Endothelial cell of umbilical vein (primary cell): ENCODE results near the gene STRN. TPM values are rescaled to one million over a fixed set of nuclear protein-coding genes. Genes with fewer than 3 reads are reported as not detected.

ENCODE experiments used
- BruUV-seq: library from RNA; stranded (reverse); fragments of 400-500 nt; replicated peaks from 2 replicates; lab custom pipeline; 2021; lab: Mats Ljungman, UMichigan
- CTCF ChIA-PET: fragments of 300-600, 350-600 bp; sonication (Branson Sonifier 250); formaldehyde crosslinking; loops from one replicate; lab custom pipeline; 2021; ENCODE audit warnings: antibody characterized with exemption, inconsistent platforms; lab: Charles Lee
- POLR2A ChIA-PET: fragments of 300-600, 350-600 bp; sonication (Branson Sonifier 250); formaldehyde crosslinking; loops from one replicate; lab custom pipeline; 2021; ENCODE audit warnings: antibody characterized with exemption, inconsistent platforms; lab: Charles Lee
- DNase-seq: peaks from one replicate; pipeline ENCODE4 v3.0.0-alpha.2; 2011; ENCODE audit warnings: low read depth, low spot score
- FAIRE-seq: peaks from 2 replicates; lab custom pipeline; 2011; peaks lifted over from hg19 to GRCh38; lab: Jason Lieb, UNC
- H2AFZ ChIP-seq: 2 replicates; pipeline ENCODE4 v1.6.0; 2012; ENCODE audit warnings: low read depth, low read length, control low read depth, inconsistent platforms
- H3K27ac ChIP-seq: 2 replicates; pipeline ENCODE4 v1.5.1; 2011; ENCODE audit warnings: low read depth, mild to moderate bottlenecking, control low read depth, low read length, moderate library complexity; ENCODE audit not compliant: insufficient read depth
- H3K27me3 ChIP-seq, 2 experiments: 2 replicates each; pipeline versions ENCODE4 v1.6.0 to v1.6.1; 2011; ENCODE audit warnings: low read length in 2 of 2, mixed read lengths in 1 of 2; ENCODE audit not compliant: control insufficient read depth in 2 of 2, insufficient read depth in 2 of 2
- H3K36me3 ChIP-seq, 2 experiments: 2 replicates in 1 of 2; 3 replicates in 1 of 2; pipeline ENCODE4 v1.5.1; 2011; ENCODE audit warnings: low read length in 2 of 2, mild to moderate bottlenecking in 1 of 2, moderate library complexity in 1 of 2; ENCODE audit not compliant: control insufficient read depth in 2 of 2, insufficient read depth in 2 of 2; ENCODE audit errors: extremely low read depth in 1 of 2
- H3K4me1 ChIP-seq: 3 replicates; pipeline ENCODE4 v1.5.1; 2011; ENCODE audit warnings: mild to moderate bottlenecking, low read length; ENCODE audit not compliant: control insufficient read depth, insufficient read depth; ENCODE audit errors: extremely low read depth
- H3K4me2 ChIP-seq: 2 replicates; pipeline ENCODE4 v1.6.1; 2011; ENCODE audit warnings: low read length, control low read depth, mixed read lengths; ENCODE audit not compliant: insufficient read depth
- H3K4me3 ChIP-seq, 3 experiments: fragments of 200-600 bp in 1 of 3; sonication (generic), shearing (Covaris generic) in 1 of 3; replicated peaks in 1 of 3; 2 replicates each; pipeline ENCODE4 v1.5.1; 2011 to 2016; ENCODE audit warnings: control low read depth in 3 of 3, low read length in 3 of 3, mild to moderate bottlenecking in 2 of 3, inconsistent platforms in 1 of 3, low read depth in 1 of 3, moderate library complexity in 1 of 3; ENCODE audit not compliant: insufficient read depth in 1 of 3
- H3K79me2 ChIP-seq: 2 replicates; pipeline ENCODE4 v1.6.0; 2012; ENCODE audit warnings: low read length, inconsistent platforms; ENCODE audit not compliant: control insufficient read depth, insufficient read depth
- H3K9ac ChIP-seq: replicated peaks from 2 replicates; pipeline ENCODE3; 2011; ENCODE audit warnings: low read length, control low read depth; ENCODE audit not compliant: insufficient read depth; ENCODE audit errors: extremely low read depth
- H3K9me1 ChIP-seq: replicated peaks from 3 replicates; pipeline ENCODE4 v1.6.0; 2011; ENCODE audit warnings: mild to moderate bottlenecking, low read length; ENCODE audit not compliant: control insufficient read depth, insufficient read depth; ENCODE audit errors: extremely low read depth
- H3K9me3 ChIP-seq: replicated peaks from 2 replicates; pipeline ENCODE4 v1.5.1; 2012; ENCODE audit warnings: low read length, inconsistent platforms; ENCODE audit not compliant: control insufficient read depth, insufficient read depth
- H4K20me1 ChIP-seq: replicated peaks from 2 replicates; pipeline ENCODE3; 2011; ENCODE audit warnings: mild to moderate bottlenecking, low read length; ENCODE audit not compliant: control insufficient read depth, insufficient read depth; ENCODE audit errors: extremely low read depth
- EZH2 ChIP-seq: IDR thresholded peaks from 2 replicates; pipeline ENCODE4 v1.6.1; 2012; ENCODE audit warnings: borderline replicate concordance, low read depth, mild to moderate bottlenecking, moderate library complexity, low read length, inconsistent platforms; ENCODE audit not compliant: severe bottlenecking
- FOS ChIP-seq: IDR thresholded peaks from 2 replicates; pipeline ENCODE4 v1.6.1; 2011; ENCODE audit warnings: mild to moderate bottlenecking, low read length, moderate library complexity, borderline replicate concordance; ENCODE audit not compliant: insufficient read depth
- GATA2 ChIP-seq: IDR thresholded peaks from 2 replicates; pipeline ENCODE4 v1.7.0; 2011; ENCODE audit warnings: low read depth, mild to moderate bottlenecking, moderate library complexity, mixed read lengths, low read length; ENCODE audit not compliant: insufficient read length, insufficient read depth
- JUN ChIP-seq: IDR thresholded peaks from 2 replicates; pipeline ENCODE4 v1.6.1; 2011; ENCODE audit warnings: borderline replicate concordance, low read depth; ENCODE audit not compliant: insufficient read length, insufficient read depth
- MAX ChIP-seq: IDR thresholded peaks from 2 replicates; pipeline ENCODE4 v1.6.1; 2011; ENCODE audit not compliant: insufficient read depth, insufficient read length
- MYC ChIP-seq: IDR thresholded peaks from one replicate; pipeline ENCODE4 v1.6.1; 2011; ENCODE audit warnings: mild to moderate bottlenecking, low read depth, low read length
- POLR2A ChIP-seq: IDR thresholded peaks from 2 replicates; pipeline ENCODE4 v1.6.1; 2012; ENCODE audit warnings: low read depth, mild to moderate bottlenecking, control low read depth, low read length
- POLR2AphosphoS5 ChIP-seq: IDR thresholded peaks from 2 replicates; pipeline ENCODE4 v1.6.1; 2012; ENCODE audit warnings: low read depth, mild to moderate bottlenecking, control low read depth, low read length, moderate library complexity; ENCODE audit not compliant: insufficient read depth
- dilution Hi-C: fragments of 300-500 bp; cut with MboI; formaldehyde crosslinking; loops from one replicate; pipeline ENCODE4 v1.15.0; 2019; ENCODE audit warnings: low sequenced_read_pairs; ENCODE audit not compliant: extremely low pct_ligation_motif_present
- intact Hi-C: fragments of 100-400 bp; cut with micrococcal nuclease; formaldehyde crosslinking; loops from one replicate; pipeline ENCODE4 v1.10.0; 2022
- polyA plus RNA-seq, 4 experiments: library from polyadenylated mRNA; depleted of rRNA in 3 of 4; stranded (reverse) in 3 of 4; unstranded in 1 of 4; fragments of >200 nt; gene quantifications; 2 replicates each; pipeline versions ENCODE4 v1.2.1 to v1.2.3, GENCODE V29; 2011 to 2012; ENCODE audit warnings: missing spikeins in 1 of 4
- total RNA-seq: library from RNA; stranded (reverse); gene quantifications from 2 replicates; pipeline ENCODE4 v1.2.3, GENCODE V29; 2021
- TF ChIP-seq, protein P1 (sequence below), 2 donors: IDR thresholded peaks; 1 replicate in 1 of 2; 2 replicates in 1 of 2; pipeline ENCODE4 v1.5.1; 2011; ENCODE audit warnings: low read length in 2 of 2, mild to moderate bottlenecking in 2 of 2, moderate library complexity in 2 of 2, control low read depth in 1 of 2, inconsistent platforms in 1 of 2, low read depth in 1 of 2; ENCODE audit not compliant: insufficient read depth in 1 of 2; ENCODE audit errors: extremely low read depth in 1 of 2

Gene STRN
- total and polyA plus RNA-seq, 2 donors (not counting 3 experiments of a cell fraction or from before 2014, with no cell fraction given), result 6.7 to 33.4 TPM

- dilution Hi-C loops, result no loop called here
- H3K9ac ChIP-seq, result peak overlapping the region; percentile 31
- peaks cover 60% of the 10 kb centered on the region for H3K79me2 ChIP-seq
- no peaks in the 10 kb centered on the region for H3K9me3 ChIP-seq
- TF ChIP-seq MAX, result no peak
- TF ChIP-seq, protein P1, sequence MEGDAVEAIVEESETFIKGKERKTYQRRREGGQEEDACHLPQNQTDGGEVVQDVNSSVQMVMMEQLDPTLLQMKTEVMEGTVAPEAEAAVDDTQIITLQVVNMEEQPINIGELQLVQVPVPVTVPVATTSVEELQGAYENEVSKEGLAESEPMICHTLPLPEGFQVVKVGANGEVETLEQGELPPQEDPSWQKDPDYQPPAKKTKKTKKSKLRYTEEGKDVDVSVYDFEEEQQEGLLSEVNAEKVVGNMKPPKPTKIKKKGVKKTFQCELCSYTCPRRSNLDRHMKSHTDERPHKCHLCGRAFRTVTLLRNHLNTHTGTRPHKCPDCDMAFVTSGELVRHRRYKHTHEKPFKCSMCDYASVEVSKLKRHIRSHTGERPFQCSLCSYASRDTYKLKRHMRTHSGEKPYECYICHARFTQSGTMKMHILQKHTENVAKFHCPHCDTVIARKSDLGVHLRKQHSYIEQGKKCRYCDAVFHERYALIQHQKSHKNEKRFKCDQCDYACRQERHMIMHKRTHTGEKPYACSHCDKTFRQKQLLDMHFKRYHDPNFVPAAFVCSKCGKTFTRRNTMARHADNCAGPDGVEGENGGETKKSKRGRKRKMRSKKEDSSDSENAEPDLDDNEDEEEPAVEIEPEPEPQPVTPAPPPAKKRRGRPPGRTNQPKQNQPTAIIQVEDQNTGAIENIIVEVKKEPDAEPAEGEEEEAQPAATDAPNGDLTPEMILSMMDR (IDR thresholded peaks at IDR 0.05; ENCODE audit: extremely low read depth in 1 of 2, insufficient read depth in 1 of 2, low read depth in 1 of 2, low read length in 2 of 2), result no peak
- no peak for TF ChIP-seq POLR2A
- TF ChIP-seq FOS, result no peak
- TF ChIP-seq GATA2, result no peak
- no peak for TF ChIP-seq EZH2
- TF ChIP-seq POLR2AphosphoS5, result no peak
- no peak for TF ChIP-seq MYC
- TF ChIP-seq JUN, result no peak
- H3K4me2 ChIP-seq, result peak overlapping the region; percentile 65
- DNase-seq (no peak), FAIRE-seq (no peak)
- ChIA-PET CTCF (interaction anchor here (1.0 to 1.2 kb wide), 7 partner anchors 10 to 32 kb away, joined by 3 to 4 read pairs (median 3); partner anchors contain the start of gene STRN), POLR2A (no interaction called here)
- no peaks in the 10 kb centered on the region for H3K36me3 ChIP-seq
- no peak overlapping the region for H2AFZ ChIP-seq
- no peaks in the 10 kb centered on the region for H3K9me1 ChIP-seq
- no peak overlapping the region for H3K4me3 ChIP-seq
- intact Hi-C loops, result loop anchor here (1.0 kb wide), 1 partner anchor 20 kb away; no protein-coding TSS in a partner anchor
- no peaks in the 10 kb centered on the region for H4K20me1 ChIP-seq
- no peaks in the 10 kb centered on the region for H3K27me3 ChIP-seq
- H3K4me1 ChIP-seq, result peaks cover 24% of the 10 kb centered on the region
- H3K27ac ChIP-seq, result peak overlapping the region; percentile 74
- no TSS peak for BruUV-seq
These were observed 15.3 kb downstream of the STRN start for GRCh38 chr2:36951027-36951518.
